GM12878 (cell line): ENCODE measurements around the gene SETD1B. TPM values are rescaled to one million over a fixed set of nuclear protein-coding genes. Genes with fewer than 3 reads are reported as not detected.

Source experiments
- ATF2 ChIP-seq: IDR thresholded peaks from 2 replicates; pipeline ENCODE4 v1.6.1; 2012; ENCODE audit warnings: low read length, inconsistent platforms
- BHLHE40 ChIP-seq, 2 experiments: fragments of 450-650 bp in 1 of 2; IDR thresholded peaks; 2 replicates each; pipeline ENCODE4 v1.6.1; 2011 to 2017; ENCODE audit warnings: low read depth in 2 of 2, borderline replicate concordance in 1 of 2, improper control_type of control experiment in 1 of 2, low read length in 1 of 2, mild to moderate bottlenecking in 1 of 2
- CREM ChIP-seq: IDR thresholded peaks from 2 replicates; pipeline ENCODE4 v1.6.1; 2014; ENCODE audit warnings: antibody characterized with exemption, low read depth
- GABPA ChIP-seq: IDR thresholded peaks from 2 replicates; pipeline ENCODE4 v1.6.1; 2014; ENCODE audit warnings: antibody characterized with exemption, low read depth, mild to moderate bottlenecking, inconsistent platforms
- HDAC6 ChIP-seq: fragments of 200-600 bp; sonication (generic); IDR thresholded peaks from one replicate; pipeline ENCODE4 v1.8.0; 2017; ENCODE audit warnings: antibody characterized with exemption; ENCODE audit not compliant: unreplicated experiment
- HSF1 ChIP-seq: fragments of 150-350 bp; IDR thresholded peaks from 2 replicates; pipeline ENCODE4 v1.6.1; 2014; ENCODE audit warnings: mild to moderate bottlenecking, low read depth, low read length
- JUNB ChIP-seq: IDR thresholded peaks from 2 replicates; pipeline ENCODE4 v1.6.1; 2016; ENCODE audit warnings: antibody characterized with exemption, mild to moderate bottlenecking
- JUND ChIP-seq: IDR thresholded peaks from 2 replicates; pipeline ENCODE4 v1.6.1; 2012; ENCODE audit warnings: low read depth, mild to moderate bottlenecking, low read length, improper control_type of control experiment, moderate library complexity
- KLF5 ChIP-seq: fragments of 450-650 bp; IDR thresholded peaks from 2 replicates; pipeline ENCODE4 v1.6.1; 2014; ENCODE audit warnings: mild to moderate bottlenecking; ENCODE audit not compliant: partially characterized antibody
- MAX ChIP-seq: IDR thresholded peaks from 2 replicates; pipeline ENCODE4 v1.6.1; 2012; ENCODE audit warnings: low read depth, low read length, improper control_type of control experiment
- NFIC ChIP-seq: IDR thresholded peaks from 2 replicates; pipeline ENCODE4 v1.6.1; 2012; ENCODE audit warnings: low read depth, mild to moderate bottlenecking, inconsistent platforms, low read length, moderate library complexity
- NR2F1 ChIP-seq: fragments of 450-650 bp; conservative IDR thresholded peaks from 2 replicates; pipeline ENCODE4 v1.6.1; 2017; ENCODE audit warnings: mild to moderate bottlenecking
- PML ChIP-seq: IDR thresholded peaks from 2 replicates; pipeline ENCODE4 v1.6.1; 2012; ENCODE audit warnings: low read length, inconsistent platforms
- POLR2A ChIP-seq: IDR thresholded peaks from 2 replicates; pipeline ENCODE4 v1.6.1; 2011; ENCODE audit warnings: low read depth, mild to moderate bottlenecking, low read length
- RAD21 ChIP-seq: IDR thresholded peaks from 2 replicates; pipeline ENCODE4 v1.6.1; 2011; ENCODE audit warnings: mild to moderate bottlenecking, low read depth, low read length, moderate library complexity; ENCODE audit not compliant: insufficient read depth
- RELB ChIP-seq: fragments of 450-650 bp; IDR thresholded peaks from 2 replicates; pipeline ENCODE4 v1.6.1; 2017; ENCODE audit warnings: low read depth, mild to moderate bottlenecking, moderate library complexity
- RUNX3 ChIP-seq: IDR thresholded peaks from 2 replicates; pipeline ENCODE4 v1.6.1; 2012; ENCODE audit warnings: low read length, inconsistent platforms
- SIX5 ChIP-seq: IDR thresholded peaks from 2 replicates; pipeline ENCODE4 v1.6.1; 2011; ENCODE audit warnings: mild to moderate bottlenecking, low read depth, low read length, moderate library complexity; ENCODE audit not compliant: severe bottlenecking
- TCF12 ChIP-seq: IDR thresholded peaks from 2 replicates; pipeline ENCODE4 v1.6.1; 2011; ENCODE audit warnings: low read depth, mild to moderate bottlenecking, low read length
- TCF7 ChIP-seq: IDR thresholded peaks from 2 replicates; pipeline ENCODE4 v1.6.1; 2014; ENCODE audit warnings: antibody characterized with exemption, borderline replicate concordance
- YBX1 ChIP-seq: fragments of 450-650 bp; IDR thresholded peaks from 2 replicates; pipeline ENCODE4 v1.6.1; 2016; ENCODE audit warnings: antibody characterized with exemption
- ZBTB40 ChIP-seq: fragments of 450-650 bp; IDR thresholded peaks from 2 replicates; pipeline ENCODE4 v1.6.1; 2016; ENCODE audit warnings: mild to moderate bottlenecking, moderate library complexity, borderline replicate concordance
- ZNF274 ChIP-seq: IDR thresholded peaks from one replicate; pipeline ENCODE4 v1.8.0; 2011; ENCODE audit not compliant: insufficient read length, insufficient read depth
- ZSCAN29 ChIP-seq: fragments of 450-650 bp; IDR thresholded peaks from 2 replicates; pipeline ENCODE4 v1.6.1; 2017; ENCODE audit warnings: mild to moderate bottlenecking, moderate library complexity
- polyA plus RNA-seq, 11 experiments: library from polyadenylated mRNA; depleted of rRNA in 4 of 11; unstranded in 6 of 11; stranded (reverse) in 5 of 11; fragments of >200 nt; fragmentation: Nextera tagmentation in 4 of 11; fragmentation: Illumina TruSeq in 1 of 11; extraction: Ambion mirVana in 4 of 11; extraction: Trizol in 1 of 11; gene quantifications; 1 replicate in 1 of 11; 2 replicates in 10 of 11; pipeline versions ENCODE4 v1.2.1 to v1.2.3, GENCODE V29; 2011 to 2016; ENCODE audit warnings: inconsistent platforms in 2 of 11, missing spikeins in 2 of 11, low read depth in 1 of 11
- total RNA-seq, 4 experiments: library from RNA; depleted of rRNA in 3 of 4; stranded (reverse); fragments of >200 nt in 3 of 4; fragmentation: Illumina TruSeq in 1 of 4; extraction: Trizol in 1 of 4; gene quantifications; 2 replicates each; pipeline versions ENCODE4 v1.2.1 to v1.2.3, GENCODE V29; 2013 to 2021

Gene SETD1B
- total and polyA plus RNA-seq, 10 of the 15 experiments (the other 5 are each of a cell fraction or from before 2014, with no cell fraction given): 0.50 to 17.3 (median 1.6) TPM

GRCh38 chr12:121793838-121794533, 9.8 kb upstream of the SETD1B start (continued):
- no peak for TF ChIP-seq ATF2
- TF ChIP-seq JUNB: no peak
- peak; percentile 82; the same call in 1 of the 2 replicates for TF ChIP-seq MAX
- no peak for TF ChIP-seq ZNF274
- TF ChIP-seq RUNX3: no peak
- no peak for TF ChIP-seq HSF1
- TF ChIP-seq ZBTB40: no peak
- peak; percentile 27; the same call in 1 of the 2 replicates for TF ChIP-seq JUND
- peak; percentile 45; the same call in 1 of the 2 replicates for TF ChIP-seq TCF12
- TF ChIP-seq TCF7: no peak
- TF ChIP-seq GABPA: no peak
- TF ChIP-seq HDAC6: no peak
- TF ChIP-seq POLR2A: peak; percentile 73
- peak; percentile 90 for TF ChIP-seq RAD21
- peak; percentile 77 for TF ChIP-seq CREM
- TF ChIP-seq RELB: no peak
- TF ChIP-seq BHLHE40 (IDR thresholded peaks at IDR 0.05; ENCODE audit: borderline replicate concordance in 1 of 2, low read depth in 2 of 2, low read length in 1 of 2): peak; percentile 85 to 91
- TF ChIP-seq SIX5: no peak
- TF ChIP-seq ZSCAN29: peak; percentile 63; the same call in 1 of the 2 replicates
- TF ChIP-seq YBX1: no peak
- no peak for TF ChIP-seq PML
- peak; percentile 74 for TF ChIP-seq NR2F1
- TF ChIP-seq KLF5: peak; percentile 68
- no peak for TF ChIP-seq NFIC
